CD8-positive, alpha-beta memory T cell (primary cell): ENCODE results near the gene SYNE3. TPM values are rescaled to one million over a fixed set of nuclear protein-coding genes. Genes with fewer than 3 reads are reported as not detected.

ENCODE experiments used
- polyA plus RNA-seq: library from polyadenylated mRNA; unstranded; fragments of 300-500 nt; fragmentation: Illumina TruSeq; gene quantifications from one replicate; pipeline ENCODE4 v1.2.3, GENCODE V29; 2021
- total RNA-seq, 2 experiments: library from RNA; stranded (reverse); gene quantifications; one replicate each; pipeline ENCODE4 v1.2.3, GENCODE V29; 2021

SYNE3 gene
- total and polyA plus RNA-seq, 3 experiments from 2014 or later, result 4.3 to 39.7 (median 37.6) TPM

Other genes with a start within 250 kb of the SYNE3 start
- under 1 TPM; 0.29 to 0.72 TPM for gene CLMN, start 196.7 kb downstream of the SYNE3 start, total RNA-seq
- gene CLMN, start 196.7 kb downstream of the SYNE3 start, polyA plus RNA-seq, result 0.15 TPM
- gene GLRX5, start 18.4 kb upstream of the SYNE3 start, total RNA-seq, result 10 to 100 TPM; 52.9 to 54.6 TPM
- 72.9 TPM for gene GLRX5, start 18.4 kb upstream of the SYNE3 start, polyA plus RNA-seq
- gene TCL1B, start 169.8 kb upstream of the SYNE3 start, total RNA-seq, result not detected
- gene TCL1B, start 169.8 kb upstream of the SYNE3 start, polyA plus RNA-seq, result not detected
- not detected for gene TCL1A, start 197.5 kb upstream of the SYNE3 start, total RNA-seq
- gene TCL1A, start 197.5 kb upstream of the SYNE3 start, polyA plus RNA-seq, result not detected